ENCODE data around the gene SYT9. TPM values are rescaled to one million over a fixed set of nuclear protein-coding genes. Genes with fewer than 3 reads are reported as not detected.
"Not testable (repeated sequence)": the region's sequence is repeated elsewhere in the genome, so short reads cannot be mapped to it uniquely, and the experiment has no call there.

SYT9 gene
- polyA plus RNA-seq, 3 donors, result 0.01 to 0.54 TPM; not detected in 1

GRCh38 chr11:7320306-7320705 is 68.6 kb downstream of the SYT9 start:
- no peak overlapping the region for H3K27ac ChIP-seq (ENCODE audit: low read depth, low read length)

- H3K27ac ChIP-seq (ENCODE audit: low read depth, low read length), result no peak overlapping the region
- WGBS, 3 donors, result 55 to 58% (median 55%) methylated on average over 7 of the region's 7 CpGs
Observed at GRCh38 chr11:7321473-7322450, 70.1 kb downstream of the SYT9 start.

DNA sequence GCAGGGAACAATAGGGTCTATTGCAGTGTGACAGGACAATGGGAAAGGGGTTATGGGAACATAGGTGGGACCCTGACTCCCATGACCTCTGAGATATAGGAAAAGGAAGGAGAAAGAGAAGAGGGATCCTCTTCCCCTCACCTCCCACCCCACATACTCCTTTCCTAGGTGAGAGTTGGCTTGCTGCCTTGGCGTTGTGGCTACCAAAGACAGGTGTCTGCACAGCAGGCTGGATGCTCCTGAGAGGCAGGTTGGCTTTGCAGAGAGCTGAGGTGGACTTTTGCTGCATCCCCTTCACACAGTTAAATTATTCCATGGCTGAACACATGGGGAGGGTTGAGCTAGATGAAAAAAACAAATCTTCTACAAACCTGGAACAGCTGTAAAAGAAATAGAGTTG is 80.7 kb downstream of the SYT9 start:
- 70 to 100% (median 74%) methylated on average over 1 of the region's 1 CpG for WGBS, 3 donors
- H3K27ac ChIP-seq (ENCODE audit: low read depth, low read length), result no peak overlapping the region

DNA sequence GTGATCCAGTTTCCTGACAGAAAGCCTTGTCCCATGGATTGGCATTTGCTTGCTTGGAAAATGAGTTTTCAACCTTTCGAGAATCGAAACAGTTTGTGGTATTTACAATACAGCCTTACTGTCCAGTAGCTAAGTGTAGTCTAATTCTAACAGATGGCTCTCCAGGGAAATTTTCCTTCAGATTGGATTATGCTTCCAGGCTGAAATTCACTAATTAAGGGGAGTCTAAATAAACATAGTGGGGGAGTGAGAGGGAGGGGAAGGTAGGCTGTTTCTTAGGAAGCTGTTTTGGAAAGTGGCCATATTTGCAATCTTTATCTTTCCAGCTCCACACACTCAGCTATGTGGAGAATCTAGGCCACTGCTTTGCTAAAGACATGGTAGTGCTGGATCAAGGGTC is 81.3 kb downstream of the SYT9 start:
- H3K27ac ChIP-seq (ENCODE audit: low read depth, low read length), result no peak overlapping the region
- WGBS, 3 donors, result 66 to 76% (median 75%) methylated on average over 2 of the region's 2 CpGs

- not testable (repeated sequence) for H3K27ac ChIP-seq (ENCODE audit: low read depth, low read length)
- 60 to 84% (median 63%) methylated on average over 2 of the region's 2 CpGs for WGBS, 3 donors
Observed at GRCh38 chr11:7335442-7335841, 83.7 kb downstream of the SYT9 start.

- H3K27ac ChIP-seq (ENCODE audit: low read depth, low read length), result no peak overlapping the region
- 69 to 71% (median 70%) methylated on average over 2 of the region's 2 CpGs for WGBS, 3 donors
Observed at GRCh38 chr11:7341551-7341950, 89.8 kb downstream of the SYT9 start.

DNA sequence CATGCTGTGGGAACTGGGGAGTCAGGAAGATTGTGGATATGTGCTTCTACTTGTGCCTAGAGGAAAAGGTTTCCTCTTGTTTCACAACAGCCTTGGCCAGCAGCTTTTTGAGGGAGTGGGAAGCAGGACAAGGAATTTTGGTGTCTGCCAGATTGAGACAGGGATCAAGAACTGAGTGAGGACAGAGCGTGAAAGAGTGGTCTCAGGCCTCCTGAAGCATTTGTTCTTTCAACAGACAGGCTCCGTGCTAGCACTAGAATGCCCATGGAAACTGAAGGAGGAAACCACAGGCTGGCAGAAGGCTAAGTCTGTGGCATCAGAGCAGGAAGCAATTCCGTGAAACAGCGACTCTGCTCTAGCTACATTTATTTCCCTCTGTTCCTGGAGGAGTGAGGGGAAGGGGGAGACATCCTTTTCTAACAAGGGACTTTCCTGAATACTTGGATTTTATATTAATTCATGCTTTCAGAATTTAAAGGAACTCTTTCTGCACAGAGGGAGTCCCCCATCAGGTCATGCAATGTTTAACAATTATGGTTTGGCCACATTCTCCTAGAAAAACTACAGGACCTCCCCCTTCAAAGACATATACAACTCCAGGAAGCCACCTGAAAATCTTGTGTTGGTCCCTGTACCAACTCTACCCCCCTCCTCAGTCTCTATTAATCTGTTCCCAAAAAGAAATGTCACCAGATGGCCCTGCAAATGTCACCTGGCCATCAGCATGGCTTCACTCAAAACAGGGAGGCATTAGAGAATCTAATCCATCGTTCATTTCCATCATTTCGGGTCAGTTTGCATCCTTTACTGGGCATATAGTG is 96.1 kb downstream of the SYT9 start:
- 43 to 74% (median 50%) methylated on average over 6 of the region's 6 CpGs for WGBS, 3 donors
- no peak overlapping the region for H3K27ac ChIP-seq (ENCODE audit: low read depth, low read length)

GRCh38 chr11:7348432-7349304 is 97.0 kb downstream of the SYT9 start:
- 37 to 48% (median 38%) methylated on average over 8 of the region's 8 CpGs for whole genome bisulfite sequencing, 3 donors
- H3K27ac ChIP-seq (ENCODE audit: low read depth, low read length), result no peak overlapping the region

GRCh38 chr11:7351228-7351627 is 99.5 kb downstream of the SYT9 start:
- H3K27ac ChIP-seq (ENCODE audit: low read depth, low read length), result no peak overlapping the region
- 55 to 84% (median 76%) methylated on average over 5 of the region's 5 CpGs for WGBS, 3 donors

DNA sequence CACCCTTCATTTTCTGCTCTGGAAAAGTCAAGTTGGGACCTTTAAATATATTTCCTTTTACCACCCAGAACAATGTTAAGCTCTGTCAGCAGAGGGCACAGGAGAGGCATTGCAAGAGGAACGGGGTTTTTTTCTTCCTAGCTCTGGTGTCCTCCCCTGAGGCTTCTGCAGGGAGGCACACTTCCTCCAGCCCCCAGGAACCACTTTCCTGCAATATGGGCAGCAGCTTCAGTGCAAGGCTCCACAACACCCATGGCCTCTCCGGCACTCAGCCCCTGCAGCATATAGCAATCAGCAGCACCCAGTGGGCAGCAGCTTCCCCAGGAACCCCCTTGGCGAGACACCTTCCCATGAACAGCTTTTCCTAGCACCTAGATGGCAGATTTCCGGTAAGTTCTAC is 101.4 kb downstream of the SYT9 start:
- 41 to 50% (median 41%) methylated on average over 4 of the region's 4 CpGs for WGBS, 3 donors
- no peak overlapping the region for H3K27ac ChIP-seq (ENCODE audit: low read depth, low read length)

DNA sequence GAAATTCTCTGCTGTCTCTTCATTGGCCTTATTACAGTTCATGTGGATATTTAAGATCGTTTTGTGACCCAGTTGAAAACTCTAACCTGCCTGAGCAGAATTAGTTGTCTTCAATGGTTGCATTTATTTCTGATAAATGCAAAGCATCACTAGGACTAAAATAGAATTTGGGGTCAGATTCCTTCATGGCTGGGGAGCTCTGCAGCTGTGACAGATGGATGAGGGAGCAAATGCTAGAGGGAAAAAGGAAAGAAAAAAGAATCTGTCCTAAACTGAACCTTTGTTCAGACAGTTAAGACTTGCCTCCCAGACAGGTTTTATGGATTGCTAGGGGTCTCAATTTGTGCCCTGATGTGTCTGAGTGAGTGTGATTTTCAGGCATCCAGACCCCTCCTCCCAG is 113.0 kb downstream of the SYT9 start:
- WGBS, 3 donors, result 63 to 78% (median 77%) methylated on average over 1 of the region's 1 CpG
- no peak overlapping the region for H3K27ac ChIP-seq (ENCODE audit: low read depth, low read length)

- no peak overlapping the region for H3K27ac ChIP-seq (ENCODE audit: low read depth, low read length)
Observed at GRCh38 chr11:7367803-7368202, 116.1 kb downstream of the SYT9 start.

GRCh38 chr11:7376386-7376785 is 124.7 kb downstream of the SYT9 start:
- H3K27ac ChIP-seq (ENCODE audit: low read depth, low read length), result no peak overlapping the region
- WGBS, 3 donors, result 93 to 98% (median 94%) methylated on average over 1 of the region's 1 CpG

- 38 to 70% (median 67%) methylated on average over 2 of the region's 2 CpGs for WGBS, 3 donors
- H3K27ac ChIP-seq (ENCODE audit: low read depth, low read length), result no peak overlapping the region
Observed at GRCh38 chr11:7381937-7382336, 130.2 kb downstream of the SYT9 start.

GRCh38 chr11:7383406-7383805 is 131.7 kb downstream of the SYT9 start:
- WGBS, 3 donors, result 54 to 74% (median 73%) methylated on average over 4 of the region's 4 CpGs
- H3K27ac ChIP-seq (ENCODE audit: low read depth, low read length), result no peak overlapping the region

GRCh38 chr11:7384691-7385090 is 133.0 kb downstream of the SYT9 start:
- H3K27ac ChIP-seq (ENCODE audit: low read depth, low read length), result no peak overlapping the region

- H3K27ac ChIP-seq (ENCODE audit: low read depth, low read length), result no peak overlapping the region
- WGBS, 3 donors, result 57 to 80% (median 79%) methylated on average over 1 of the region's 1 CpG
Observed at GRCh38 chr11:7385532-7385931, 133.8 kb downstream of the SYT9 start.

- H3K27ac ChIP-seq (ENCODE audit: low read depth, low read length), result no peak overlapping the region
- whole genome bisulfite sequencing, 3 donors, result 45 to 65% (median 53%) methylated on average over 7 to 8 of the region's 8 CpGs
Observed at GRCh38 chr11:7413961-7414915, 162.5 kb downstream of the SYT9 start.

All from adipose tissue (tissue), 3 donors.